HG03135 (cell line): ENCODE data around the gene AFF1.

Experiments
- ATAC-seq: cut with Tn5 transposase; IDR thresholded peaks from one replicate; pipeline ENCODE4 v1.9.1; 2021; ENCODE audit warnings: mild to moderate bottlenecking, moderate library complexity; ENCODE audit not compliant: unreplicated experiment

The AFF1 gene

GRCh38 chr4:86950831-86951525, 16.2 kb downstream of the AFF1 start:
- no peak for ATAC-seq

GRCh38 chr4:86955888-86956451, 21.2 kb downstream of the AFF1 start:
- ATAC-seq: no peak

DNA sequence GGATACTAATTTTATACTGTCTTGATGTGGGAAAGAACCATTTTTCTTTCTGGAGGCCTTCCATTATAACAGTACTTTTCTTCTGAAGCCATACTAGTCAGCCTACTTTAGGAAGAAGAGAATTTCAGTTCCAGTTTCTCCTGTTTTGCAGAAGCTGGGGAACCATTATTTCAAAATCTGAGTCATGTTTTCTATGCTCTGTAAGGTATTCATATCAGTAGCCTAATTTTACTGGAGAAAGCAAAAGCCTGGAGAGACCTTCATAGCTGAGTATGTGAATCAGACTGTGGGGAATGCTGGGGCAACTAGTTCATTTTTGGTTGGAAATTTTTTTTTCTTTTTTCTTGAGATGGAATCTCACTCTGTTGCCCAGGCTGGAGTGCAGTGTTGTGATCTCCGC, 22.4 kb downstream of the AFF1 start:
- ATAC-seq: peak; percentile 37

DNA sequence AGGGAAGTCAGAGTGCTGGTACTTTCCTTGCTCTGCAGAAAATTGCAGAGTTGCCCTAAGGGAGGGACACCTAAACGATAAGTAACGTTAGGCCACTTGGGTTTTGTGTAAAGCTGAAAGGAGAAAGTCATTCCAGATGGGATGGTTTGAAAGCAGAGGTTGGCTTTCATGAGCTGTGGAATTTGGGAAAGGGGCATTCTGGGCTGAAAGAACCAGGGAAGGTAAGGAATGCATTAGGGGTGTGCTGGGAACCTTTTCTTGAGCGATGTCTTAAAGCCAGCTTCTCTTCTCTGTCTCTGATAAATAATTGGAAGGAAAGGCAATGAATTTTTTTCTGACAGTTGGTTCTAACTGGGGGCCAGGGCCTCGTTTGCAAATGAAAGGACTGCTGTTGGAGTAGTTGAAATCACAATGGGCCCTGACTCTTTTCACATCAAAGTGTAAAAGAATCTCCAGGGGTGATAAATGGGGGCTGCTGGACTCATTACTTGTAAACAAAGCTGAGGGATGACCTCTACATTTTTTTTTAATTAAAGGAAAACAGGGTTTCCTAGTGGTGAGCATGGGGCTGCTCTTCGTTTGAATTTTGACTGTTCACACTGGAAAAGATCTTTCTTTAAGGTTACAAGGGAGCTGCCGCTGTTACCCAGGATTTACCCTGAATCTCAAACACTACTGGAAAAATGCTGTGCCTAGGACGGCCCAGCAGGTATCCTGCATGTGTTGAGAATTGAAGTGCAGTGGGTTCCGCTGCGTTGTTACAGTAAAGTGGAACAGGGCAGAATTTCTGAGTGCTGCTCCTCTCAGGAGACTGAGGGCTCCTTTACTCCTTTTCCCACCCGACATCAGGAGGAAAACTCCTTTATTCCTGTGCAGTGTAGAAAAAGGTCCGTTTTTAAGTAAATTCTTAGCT, 25.0 kb downstream of the AFF1 start:
- ATAC-seq: no peak

GRCh38 chr4:86960557-86960961, 25.7 kb downstream of the AFF1 start:
- ATAC-seq: no peak

- ATAC-seq: no peak
Measured at GRCh38 chr4:86961116-86961515, 26.3 kb downstream of the AFF1 start.

- ATAC-seq: peak; percentile 89
Measured at GRCh38 chr4:86961605-86962295, 26.9 kb downstream of the AFF1 start.

GRCh38 chr4:86963697-86964096, 28.9 kb downstream of the AFF1 start:
- ATAC-seq: no peak

- peak; percentile 37 for ATAC-seq
Measured at GRCh38 chr4:86965019-86965976, 30.5 kb downstream of the AFF1 start.

- no peak for ATAC-seq
Measured at GRCh38 chr4:86967073-86967472, 32.3 kb downstream of the AFF1 start.

DNA sequence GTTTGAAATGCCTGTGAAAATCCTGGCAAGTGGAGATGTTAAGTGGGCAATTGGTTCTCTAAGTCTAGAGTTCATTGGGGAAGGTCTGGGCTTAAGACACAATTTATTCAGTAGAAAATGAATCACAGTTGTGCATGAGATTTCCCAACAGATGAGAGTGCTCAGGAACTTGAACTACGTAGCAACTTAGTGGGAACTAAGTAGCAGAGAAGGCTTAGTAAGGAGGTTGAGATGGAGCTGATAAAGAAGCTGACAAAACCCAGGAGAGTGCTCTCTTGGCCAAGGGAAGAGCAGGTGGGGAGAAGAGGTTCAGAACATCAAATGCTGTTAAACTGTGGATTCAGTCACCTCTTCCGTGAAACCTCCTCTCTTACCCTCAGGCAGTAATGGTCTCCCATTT, 33.0 kb downstream of the AFF1 start:
- no peak for ATAC-seq

- ATAC-seq: no peak
Measured at GRCh38 chr4:86968547-86968946, 33.7 kb downstream of the AFF1 start.

DNA sequence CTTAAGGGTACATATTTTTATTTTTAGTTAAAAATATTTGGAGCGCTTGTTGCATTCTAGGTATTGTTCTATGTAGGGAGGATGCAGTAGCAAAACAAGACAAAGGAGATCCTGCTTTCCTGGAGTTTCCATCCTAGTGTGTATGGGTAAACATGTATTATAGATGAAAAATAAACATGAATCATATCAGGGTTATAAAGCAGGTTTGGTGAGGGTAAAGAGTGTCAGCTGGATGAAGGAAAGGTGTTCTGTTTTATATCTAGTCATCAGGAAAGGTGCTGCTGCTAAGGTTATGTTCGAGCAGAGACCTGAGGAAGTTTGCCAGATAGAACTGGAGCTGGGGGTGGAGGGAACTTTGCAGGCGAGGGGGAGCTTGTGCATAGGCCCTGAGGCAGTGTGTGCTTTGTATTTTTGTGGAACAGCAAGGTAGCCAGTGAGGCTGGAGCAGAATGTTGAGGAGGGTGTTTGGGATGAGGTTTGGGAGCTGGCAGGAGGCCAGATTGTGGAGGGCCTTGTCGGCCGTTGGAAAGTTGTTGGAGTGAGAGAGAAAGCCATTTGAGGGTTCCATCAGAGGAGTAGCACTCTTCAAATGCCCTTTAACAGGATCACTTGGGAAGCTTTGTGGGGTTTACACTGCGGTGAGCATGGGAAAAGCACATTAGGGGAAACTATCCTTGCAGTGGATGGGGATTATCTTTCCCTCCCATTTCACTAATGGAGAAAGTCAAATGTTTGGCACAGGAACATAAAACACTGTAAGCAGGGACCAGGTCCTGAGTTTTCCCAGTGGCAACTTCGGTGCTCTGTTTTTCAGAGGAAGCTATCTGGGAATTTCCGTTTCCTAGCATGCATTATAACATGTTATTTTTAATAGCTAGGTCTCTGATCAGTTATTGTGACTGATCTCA, 35.9 kb downstream of the AFF1 start:
- no peak for ATAC-seq

DNA sequence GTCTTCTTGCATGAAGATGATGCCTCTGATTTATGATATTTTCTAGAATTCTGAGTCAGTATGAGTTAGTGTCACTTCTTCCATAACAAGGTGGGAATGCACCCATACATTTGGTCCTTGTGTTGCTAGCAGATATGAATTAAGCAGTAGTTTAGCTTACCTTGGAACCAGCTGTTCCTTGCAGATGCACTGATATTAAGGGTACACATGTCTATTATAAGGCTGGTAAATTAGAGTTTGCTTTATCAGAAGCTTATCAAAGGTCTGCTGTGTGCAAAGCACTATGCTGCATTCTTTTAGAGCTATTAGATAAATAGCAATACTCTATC, 36.5 kb downstream of the AFF1 start:
- no peak for ATAC-seq

DNA sequence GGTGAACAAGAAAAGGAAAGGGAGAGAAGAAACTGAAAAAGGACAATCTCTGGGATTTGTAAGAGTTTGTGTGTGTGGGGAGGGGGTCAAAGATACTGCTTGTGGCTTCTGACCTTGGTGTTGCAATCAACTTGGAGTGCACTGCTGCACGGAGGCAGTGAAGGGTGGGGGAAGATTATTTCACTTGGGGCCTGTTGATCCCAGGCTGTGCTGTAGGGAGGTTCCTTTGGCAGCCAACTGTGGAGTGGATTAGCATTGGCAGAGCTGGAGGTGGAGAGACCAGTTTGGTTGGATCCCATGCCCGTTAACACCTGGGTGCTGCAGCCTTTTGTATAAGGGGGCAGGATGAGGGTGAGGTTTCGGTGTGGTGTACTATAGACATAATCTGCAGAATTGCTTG, 38.2 kb downstream of the AFF1 start:
- ATAC-seq: no peak

- ATAC-seq: no peak
Measured at GRCh38 chr4:86973668-86974067, 38.9 kb downstream of the AFF1 start.

DNA sequence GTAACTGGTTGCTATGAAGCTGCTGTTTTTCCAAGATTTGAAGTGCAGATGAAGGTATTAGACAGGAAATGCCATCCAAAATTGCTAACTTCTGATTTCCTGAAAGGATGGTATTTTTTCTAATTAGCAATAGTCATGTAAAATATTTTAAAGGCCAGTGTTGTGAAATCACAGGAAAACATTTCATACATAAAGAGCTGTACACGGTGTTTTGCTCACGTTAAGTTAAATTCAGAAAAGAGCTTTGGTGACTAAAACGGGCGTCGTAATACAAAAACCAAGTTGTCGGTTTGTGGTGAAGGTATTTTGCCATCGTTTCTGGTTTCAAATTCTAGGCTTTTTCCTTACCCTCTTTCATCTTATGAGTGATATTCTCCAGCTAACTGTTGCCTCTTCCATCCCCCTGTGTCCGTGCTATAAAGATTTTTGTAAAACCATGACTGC, 39.8 kb downstream of the AFF1 start:
- no peak for ATAC-seq

DNA sequence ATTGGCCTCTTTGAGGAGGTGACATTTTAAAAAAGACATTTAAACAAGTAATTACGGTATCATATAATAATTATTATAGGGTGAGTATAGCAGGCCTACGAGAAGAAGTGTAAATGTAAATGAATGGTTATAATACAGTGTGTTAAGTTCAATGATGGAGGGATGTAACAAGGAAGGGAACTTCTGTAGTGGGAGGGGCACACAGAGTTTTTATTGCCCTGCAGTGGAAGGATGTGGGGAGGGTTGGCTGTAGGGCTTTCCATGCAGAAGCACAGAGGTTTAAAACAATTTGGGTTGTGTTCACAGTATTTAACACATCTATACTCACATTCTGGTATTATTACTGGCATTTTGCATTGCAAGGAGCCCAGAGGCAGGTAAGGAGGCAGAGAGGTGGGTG, 41.1 kb downstream of the AFF1 start:
- ATAC-seq: no peak

GRCh38 chr4:86976801-86977485, 42.1 kb downstream of the AFF1 start:
- ATAC-seq: no peak
